ENCODE data around the gene KIAA1671. TPM values are rescaled to one million over a fixed set of nuclear protein-coding genes. Genes with fewer than 3 reads are reported as not detected.

KIAA1671 gene
- total RNA-seq, 1 experiment from 2014 or later = 18.6 TPM

- no peaks in the 10 kb centered on the region for H4K20me1 ChIP-seq (ENCODE audit: low read length)
- no peak overlapping the region for H2AFZ ChIP-seq (ENCODE audit: low read length)
- TF ChIP-seq, protein P1, sequence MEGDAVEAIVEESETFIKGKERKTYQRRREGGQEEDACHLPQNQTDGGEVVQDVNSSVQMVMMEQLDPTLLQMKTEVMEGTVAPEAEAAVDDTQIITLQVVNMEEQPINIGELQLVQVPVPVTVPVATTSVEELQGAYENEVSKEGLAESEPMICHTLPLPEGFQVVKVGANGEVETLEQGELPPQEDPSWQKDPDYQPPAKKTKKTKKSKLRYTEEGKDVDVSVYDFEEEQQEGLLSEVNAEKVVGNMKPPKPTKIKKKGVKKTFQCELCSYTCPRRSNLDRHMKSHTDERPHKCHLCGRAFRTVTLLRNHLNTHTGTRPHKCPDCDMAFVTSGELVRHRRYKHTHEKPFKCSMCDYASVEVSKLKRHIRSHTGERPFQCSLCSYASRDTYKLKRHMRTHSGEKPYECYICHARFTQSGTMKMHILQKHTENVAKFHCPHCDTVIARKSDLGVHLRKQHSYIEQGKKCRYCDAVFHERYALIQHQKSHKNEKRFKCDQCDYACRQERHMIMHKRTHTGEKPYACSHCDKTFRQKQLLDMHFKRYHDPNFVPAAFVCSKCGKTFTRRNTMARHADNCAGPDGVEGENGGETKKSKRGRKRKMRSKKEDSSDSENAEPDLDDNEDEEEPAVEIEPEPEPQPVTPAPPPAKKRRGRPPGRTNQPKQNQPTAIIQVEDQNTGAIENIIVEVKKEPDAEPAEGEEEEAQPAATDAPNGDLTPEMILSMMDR (conservative IDR thresholded peaks at IDR 0.05; ENCODE audit: low read depth, low read length) = no peak
- H3K9ac ChIP-seq (ENCODE audit: low read length) = no peak overlapping the region
- no peak for DNase-seq
- no peaks in the 10 kb centered on the region for H3F3A ChIP-seq (ENCODE audit: low read length, unreplicated experiment)
- no peaks in the 10 kb centered on the region for H3K36me3 ChIP-seq (ENCODE audit: low read depth, low read length)
- H3K9me3 ChIP-seq (ENCODE audit: low read length) = no peaks in the 10 kb centered on the region
- no peak overlapping the region for H3K4me2 ChIP-seq (ENCODE audit: low read length)
- no peak for ATAC-seq
- intact Hi-C loops (cut with micrococcal nuclease) = no loop called here
- peaks cover 7% of the 10 kb centered on the region for H3K4me1 ChIP-seq (ENCODE audit: insufficient read depth, low read length)
- no TSS peak for BruUV-seq (replicated peaks)
- ChIA-PET POLR2A (ENCODE audit: unreplicated experiment) (interaction anchor here (0.5 kb wide), 1 partner anchor 73 kb away, joined by 4 read pairs; no protein-coding TSS in a partner anchor), CTCF (no interaction called here)
- no peaks in the 10 kb centered on the region for H3K27me3 ChIP-seq (ENCODE audit: low read length)
- no peak overlapping the region for H3K4me3 ChIP-seq (ENCODE audit: low read length)
- 0 out of 2 replicates have a peak, but pooled peaks cover 5% of the 10 kb centered on the region for H3K79me2 ChIP-seq (ENCODE audit: low read length)
- no peaks in the 10 kb centered on the region for H3K9me2 ChIP-seq (replicated peaks; ENCODE audit: low read length)
- H3K27ac ChIP-seq (ENCODE audit: low read length) = no peak overlapping the region
These were observed 79.5 kb downstream of the KIAA1671 start for GRCh38 chr22:25032066-25032465.

GRCh38 chr22:25035715-25036114 lies 83.2 kb downstream of the KIAA1671 start:
- H3K27me3 ChIP-seq (ENCODE audit: low read length) = no peaks in the 10 kb centered on the region
- no TSS peak for BruUV-seq (replicated peaks)
- H3K9ac ChIP-seq (ENCODE audit: low read length) = no peak overlapping the region
- H3F3A ChIP-seq (ENCODE audit: low read length, unreplicated experiment) = no peaks in the 10 kb centered on the region
- H3K4me3 ChIP-seq (ENCODE audit: low read length) = no peak overlapping the region
- no peaks in the 10 kb centered on the region for H3K9me3 ChIP-seq (ENCODE audit: low read length)
- TF ChIP-seq, protein P1 (conservative IDR thresholded peaks at IDR 0.05; ENCODE audit: low read depth, low read length) = no peak
- TF ChIP-seq EZH2 (IDR thresholded peaks at IDR 0.05; ENCODE audit: low read length, unreplicated experiment) (no peak), EZH2phosphoT487 (IDR thresholded peaks at IDR 0.05; ENCODE audit: borderline replicate concordance, low read length) (no peak)
- ATAC-seq = no peak
- ChIA-PET POLR2A (ENCODE audit: unreplicated experiment) (no interaction called here), CTCF (no interaction called here)
- no peak for DNase-seq
- no peak overlapping the region for H3K27ac ChIP-seq (ENCODE audit: low read length)
- H3K4me1 ChIP-seq (ENCODE audit: insufficient read depth, low read length) = no peaks in the 10 kb centered on the region
- no peaks in the 10 kb centered on the region; the same call in 1 of the 2 replicates for H3K36me3 ChIP-seq (ENCODE audit: low read depth, low read length)
- H3K9me2 ChIP-seq (replicated peaks; ENCODE audit: low read length) = no peaks in the 10 kb centered on the region
- no peak overlapping the region for H3K4me2 ChIP-seq (ENCODE audit: low read length)
- H4K20me1 ChIP-seq (ENCODE audit: low read length) = no peaks in the 10 kb centered on the region
- no peak overlapping the region for H2AFZ ChIP-seq (ENCODE audit: low read length)
- intact Hi-C loops (cut with micrococcal nuclease) = no loop called here
- H3K79me2 ChIP-seq (ENCODE audit: low read length) = no peaks in the 10 kb centered on the region

GRCh38 chr22:25038239-25038638 lies 85.7 kb downstream of the KIAA1671 start:
- BruUV-seq (replicated peaks) = no TSS peak
- Histone ChIP-seq H3K27ac (ENCODE audit: low read length) (no peak overlapping the region), H3K4me3 (ENCODE audit: low read length) (no peak overlapping the region), H3K36me3 (ENCODE audit: low read depth, low read length) (no peaks in the 10 kb centered on the region; the same call in 1 of the 2 replicates), H3K9me2 (replicated peaks; ENCODE audit: low read length) (no peaks in the 10 kb centered on the region), H3K79me2 (ENCODE audit: low read length) (no peaks in the 10 kb centered on the region), H3K4me1 (ENCODE audit: insufficient read depth, low read length) (no peaks in the 10 kb centered on the region), H3K9ac (ENCODE audit: low read length) (no peak overlapping the region), H3K9me3 (ENCODE audit: low read length) (no peaks in the 10 kb centered on the region), H3F3A (ENCODE audit: low read length, unreplicated experiment) (no peaks in the 10 kb centered on the region), H3K27me3 (ENCODE audit: low read length) (no peaks in the 10 kb centered on the region), H3K4me2 (ENCODE audit: low read length) (no peak overlapping the region), H2AFZ (ENCODE audit: low read length) (no peak overlapping the region), H4K20me1 (ENCODE audit: low read length) (no peaks in the 10 kb centered on the region)
- intact Hi-C loops (cut with micrococcal nuclease) = no loop called here
- ATAC-seq = no peak
- POLR2A ChIA-PET (ENCODE audit: unreplicated experiment) = no interaction called here
- CTCF ChIA-PET = no interaction called here
- TF ChIP-seq EZH2phosphoT487 (IDR thresholded peaks at IDR 0.05; ENCODE audit: borderline replicate concordance, low read length) = no peak
- TF ChIP-seq, protein P1 (conservative IDR thresholded peaks at IDR 0.05; ENCODE audit: low read depth, low read length) = no peak
- no peak for TF ChIP-seq EZH2 (IDR thresholded peaks at IDR 0.05; ENCODE audit: low read length, unreplicated experiment)
- no peak for DNase-seq
